ENCODE data around the gene GALK2.

GALK2 gene

DNA sequence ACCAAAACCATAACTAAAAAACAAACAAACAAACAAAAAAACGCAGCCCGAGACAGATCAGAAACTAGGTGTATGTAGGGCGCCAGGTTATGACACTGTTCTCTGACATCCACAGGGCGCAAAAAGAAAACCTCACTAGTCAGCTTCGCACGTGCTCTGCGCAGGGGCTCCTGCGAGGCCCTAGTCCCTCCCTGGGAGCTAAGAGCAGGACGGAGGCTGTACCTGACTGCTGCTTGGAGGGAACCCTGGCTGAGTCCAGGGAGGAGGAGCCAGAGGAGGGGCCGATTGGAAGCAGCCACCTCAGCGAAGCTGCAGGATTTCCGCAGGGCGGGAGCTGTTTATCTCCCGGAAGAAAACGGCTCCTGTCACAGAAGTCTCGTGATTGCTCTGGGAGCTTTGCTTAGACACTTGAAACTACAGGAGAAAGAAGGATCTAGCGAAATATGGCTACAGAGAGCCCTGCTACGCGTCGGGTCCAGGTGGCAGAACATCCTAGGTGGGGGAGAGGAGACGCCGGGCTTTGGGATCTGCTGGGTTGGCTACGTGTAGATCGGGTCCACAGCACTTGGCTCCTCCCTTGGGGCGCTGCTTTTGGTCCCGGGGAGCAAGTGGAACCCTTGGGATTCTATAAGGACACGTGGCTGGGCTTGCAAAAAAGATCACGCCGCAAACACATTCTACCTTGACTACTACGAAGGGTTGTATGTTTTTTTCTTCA lies at the start of gene GALK2:
Gene GALK2 (plus strand): TSS at position 368 of the 718 bp plus-strand sequence. CDS start 76 bp downstream, at position 444.
- DNase-seq (ENCODE audit: low spot score) (peak; percentile 86), FAIRE-seq (no peak)

- FAIRE-seq (no peak), DNase-seq (ENCODE audit: low spot score) (no peak)
Measured at GRCh38 chr15:49120832-49121231, 49.2 kb upstream of the GALK2 start.

- DNase-seq (ENCODE audit: low spot score) (no peak), FAIRE-seq (no peak)
Measured at GRCh38 chr15:49121901-49122300, 48.1 kb upstream of the GALK2 start.

DNA sequence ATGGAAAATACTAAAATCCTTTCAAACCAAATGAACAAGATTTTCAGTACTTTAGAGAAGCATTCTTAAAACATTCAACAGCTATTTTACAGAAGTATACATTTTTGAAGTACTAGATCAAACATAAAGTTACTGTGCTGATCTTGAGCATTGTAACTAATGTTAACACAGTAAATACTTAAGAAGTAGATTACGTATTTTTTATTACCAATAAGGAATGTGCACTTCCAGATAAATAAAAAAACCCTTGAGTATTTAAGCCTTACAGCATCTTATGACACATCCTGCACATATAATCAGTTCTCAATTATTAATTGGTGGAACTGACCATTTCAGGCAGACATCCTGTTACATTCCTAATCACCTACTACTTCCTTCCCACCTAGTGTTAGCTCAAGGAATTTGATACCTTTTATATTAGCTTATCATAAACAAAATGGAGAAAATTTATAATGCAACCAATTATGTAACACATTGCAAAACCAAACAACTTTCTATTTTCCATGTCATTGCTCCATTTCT lies 47.4 kb upstream of the GALK2 start:
- DNase-seq (ENCODE audit: low spot score): no peak
- no peak for FAIRE-seq

GRCh38 chr15:49124371-49124770 lies 45.7 kb upstream of the GALK2 start:
- DNase-seq (ENCODE audit: low spot score) (no peak), FAIRE-seq (no peak)

GRCh38 chr15:49131403-49131802 lies 38.6 kb upstream of the GALK2 start:
- no peak for FAIRE-seq

GRCh38 chr15:49134683-49135341 lies 35.2 kb upstream of the GALK2 start:
- DNase-seq (ENCODE audit: low spot score) (no peak), FAIRE-seq (no peak)

More at GRCh38 chr15:49131403-49131802, 38.6 kb upstream of the GALK2 start:
- no peak for DNase-seq (ENCODE audit: low spot score)

- DNase-seq (ENCODE audit: low spot score) (no peak), FAIRE-seq (no peak)
Measured at GRCh38 chr15:49135342-49135857, 34.6 kb upstream of the GALK2 start.

GRCh38 chr15:49135911-49136310 lies 34.1 kb upstream of the GALK2 start:
- DNase-seq (ENCODE audit: low spot score) (no peak), FAIRE-seq (no peak)

DNA sequence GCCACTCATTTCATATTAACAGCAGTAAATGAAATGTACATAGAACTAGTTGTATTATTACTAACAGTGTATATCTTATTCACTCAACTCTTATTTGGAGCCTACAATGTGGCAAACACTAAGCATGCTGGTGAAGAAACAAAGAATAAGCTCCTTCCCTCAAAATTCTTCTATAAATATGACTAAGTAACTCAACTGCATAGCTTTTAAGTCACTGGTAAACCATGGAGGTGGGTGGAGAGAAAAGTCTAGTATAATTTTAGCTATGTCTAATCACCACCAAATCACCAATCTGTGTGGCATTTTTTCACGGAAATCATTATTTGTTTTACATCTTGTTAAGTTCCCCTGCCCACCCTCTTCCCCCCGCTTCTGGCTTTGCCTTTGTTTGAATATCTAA lies 32.2 kb upstream of the GALK2 start:
- FAIRE-seq: no peak
- no peak for DNase-seq (ENCODE audit: low spot score)

DNA sequence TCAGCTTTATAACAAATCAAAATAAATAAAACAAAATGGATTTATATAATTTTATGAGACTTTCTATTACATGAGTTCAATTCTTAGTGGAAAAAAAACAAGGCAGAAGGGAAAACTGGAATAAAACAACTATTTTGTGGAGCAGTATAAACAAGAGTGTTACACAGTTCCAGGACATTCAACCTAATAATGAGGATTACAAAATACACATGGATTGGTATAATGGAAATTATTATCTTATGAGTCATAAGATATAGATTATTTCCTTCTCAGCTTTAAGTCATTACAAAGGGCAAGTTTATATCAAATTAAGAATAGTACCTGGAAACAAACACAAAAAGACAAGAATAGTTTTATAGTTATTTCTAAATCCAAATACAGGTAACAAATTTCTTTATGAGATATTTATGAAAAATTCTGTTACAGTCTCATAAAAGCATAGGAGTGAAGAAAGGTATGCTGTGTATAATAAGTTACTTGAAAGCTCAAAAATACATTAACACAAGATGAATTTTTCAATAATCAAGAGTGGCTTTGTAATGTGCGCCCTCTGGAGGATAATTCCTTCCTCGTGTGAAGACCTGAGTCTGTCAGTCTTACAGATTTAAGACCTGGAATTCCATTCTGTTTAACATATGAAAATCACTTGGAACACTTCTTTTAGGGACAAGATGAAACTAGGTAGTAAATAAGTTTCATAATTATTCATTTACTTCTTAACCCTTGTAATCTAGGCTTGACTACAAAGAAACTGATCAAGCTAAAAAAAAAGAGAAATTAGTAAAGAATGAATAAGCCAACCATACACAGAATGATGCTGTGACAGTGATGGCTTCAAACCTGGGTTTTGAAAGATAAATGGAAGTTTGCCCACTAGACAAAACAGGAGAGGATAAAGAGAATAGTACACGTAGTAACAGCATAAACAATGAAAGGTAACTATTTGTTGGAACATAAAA lies 24.1 kb upstream of the GALK2 start:
- FAIRE-seq (no peak), DNase-seq (ENCODE audit: low spot score) (peak; percentile 17)

GRCh38 chr15:49148298-49148697 lies 21.7 kb upstream of the GALK2 start:
- FAIRE-seq (no peak), DNase-seq (ENCODE audit: low spot score) (no peak)

GRCh38 chr15:49148727-49149126 lies 21.3 kb upstream of the GALK2 start:
- FAIRE-seq (no peak), DNase-seq (ENCODE audit: low spot score) (no peak)

GRCh38 chr15:49151831-49152230 lies 18.2 kb upstream of the GALK2 start:
- FAIRE-seq (no peak), DNase-seq (ENCODE audit: low spot score) (no peak)

DNA sequence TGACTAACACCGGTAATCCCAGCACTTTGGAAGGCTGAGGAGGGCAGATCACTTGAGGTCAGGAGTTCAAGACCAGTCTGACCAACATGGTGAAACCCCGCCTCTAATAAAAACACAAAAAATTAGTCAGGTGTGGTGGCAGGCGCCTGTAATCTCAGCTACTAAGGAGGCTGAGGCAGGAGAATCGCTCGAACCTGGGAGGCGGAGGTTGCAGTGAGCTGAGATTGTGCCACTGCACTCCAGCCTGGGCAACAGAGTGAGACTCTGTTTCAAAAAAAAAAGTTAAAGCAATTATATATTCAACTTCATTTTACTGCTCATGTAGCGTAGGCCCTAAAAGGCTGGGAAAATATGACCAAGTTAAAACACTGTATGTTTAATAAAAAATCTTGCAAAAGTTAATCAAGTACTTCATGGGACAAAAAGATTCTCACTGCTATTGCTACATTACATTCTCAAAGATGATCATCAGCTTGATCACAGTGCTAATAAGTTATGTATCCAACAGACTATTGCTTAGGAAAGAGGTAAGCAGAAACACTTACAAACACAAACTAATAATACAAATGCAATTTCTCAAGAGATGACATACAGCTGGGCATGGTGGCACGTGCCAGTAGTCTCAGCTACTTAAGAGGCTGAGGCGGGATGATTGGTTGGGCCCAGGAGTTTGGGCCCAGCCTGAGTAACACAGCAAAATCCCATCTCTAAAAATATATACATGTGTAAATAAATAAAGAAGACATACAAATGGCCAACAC lies 17.3 kb upstream of the GALK2 start:
- FAIRE-seq (no peak), DNase-seq (ENCODE audit: low spot score) (no peak)

DNA sequence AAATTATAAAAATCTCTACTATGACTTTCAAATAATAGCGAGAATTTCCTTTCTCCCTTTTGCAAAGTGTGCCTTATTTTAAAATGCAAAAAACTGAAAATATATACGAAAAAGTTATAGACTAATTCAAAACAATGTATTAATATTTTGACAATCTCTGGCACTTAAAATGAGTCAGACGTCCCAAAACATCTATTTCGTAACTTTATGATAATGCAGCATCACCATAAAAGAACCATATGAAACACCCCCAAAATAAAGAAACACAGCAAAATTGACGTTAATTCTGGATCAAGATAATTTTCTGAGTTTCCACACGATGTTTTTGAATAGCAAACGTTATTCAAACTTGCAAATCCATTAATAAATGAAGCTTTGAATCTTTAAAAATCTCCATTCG lies 15.7 kb upstream of the GALK2 start:
- FAIRE-seq: no peak
- DNase-seq (ENCODE audit: low spot score): no peak

DNA sequence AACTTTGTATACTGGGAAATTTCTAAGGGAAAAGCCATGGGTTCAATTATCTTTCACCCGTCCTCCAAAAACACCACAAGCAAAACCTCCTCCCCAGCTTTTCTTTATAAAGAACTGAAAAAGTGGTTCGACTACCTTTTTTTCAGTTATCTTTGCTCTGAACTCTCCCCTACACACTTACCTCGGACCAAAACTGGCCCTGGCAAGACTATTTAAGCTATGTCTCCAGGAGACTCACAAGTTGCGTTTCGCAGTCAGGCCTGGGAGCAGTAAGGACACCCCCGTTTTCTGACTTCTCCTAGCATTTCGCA lies 15.3 kb upstream of the GALK2 start:
- FAIRE-seq: no peak
- DNase-seq (ENCODE audit: low spot score): no peak

GRCh38 chr15:49155110-49155833 lies 14.8 kb upstream of the GALK2 start, which contains the start of gene COPS2:
TSS of gene COPS2 (minus strand) at chr15:49155599. CDS start at chr15:49155578, 21 bp downstream.
- no peak for FAIRE-seq
- peak; percentile 86 for DNase-seq (ENCODE audit: low spot score)

- FAIRE-seq: no peak
- no peak for DNase-seq (ENCODE audit: low spot score)
Measured at GRCh38 chr15:49155834-49156627, 14.0 kb upstream of the GALK2 start.

Measured in urothelium cell line (cell line).